ENCODE measurements around the gene PSEN1. TPM values are rescaled to one million over a fixed set of nuclear protein-coding genes. Genes with fewer than 3 reads are reported as not detected.

PSEN1 gene
- total RNA-seq, 1 experiment from 2014 or later: 26.9 TPM

GRCh38 chr14:73102806-73103497, 33.4 kb upstream of the PSEN1 start:
- H3K9me2 ChIP-seq (ENCODE audit: insufficient read depth): no peaks in the 10 kb centered on the region
- H3K27me3 ChIP-seq (ENCODE audit: insufficient read depth, low read length): no peaks in the 10 kb centered on the region
- peaks cover 79 to 82% of the 10 kb centered on the region in 2 experiments for H3K36me3 ChIP-seq (ENCODE audit: control insufficient read depth in 1 of 2, insufficient read depth in 2 of 2, low read length in 2 of 2)
- no peak overlapping the region for H2AFZ ChIP-seq (ENCODE audit: low read depth, low read length, poor library complexity, severe bottlenecking)
- peaks cover 94% of the 10 kb centered on the region for H3K79me2 ChIP-seq (ENCODE audit: insufficient read depth, low read length)
- RAD21 ChIA-PET (ENCODE audit: low non-redundant PET in 1 of 2, low total read pairs in 2 of 2, uncharacterized antibody in 2 of 2, unreplicated experiment in 2 of 2): no interaction called here
- DNase-seq (ENCODE audit: low read depth, low spot score) (no peak), ATAC-seq (no peak)
- no peak overlapping the region for H3K4me2 ChIP-seq (ENCODE audit: low read length)
- CTCF ChIA-PET: no interaction called here
- H3K4me1 ChIP-seq (ENCODE audit: control insufficient read depth in 1 of 2, insufficient read depth in 2 of 2, low read length in 2 of 2): no peaks in the 10 kb centered on the region
- H3K27ac ChIP-seq (ENCODE audit: low read depth, low read length): no peak overlapping the region
- H4K20me1 ChIP-seq (ENCODE audit: insufficient read depth): peaks cover 8% of the 10 kb centered on the region
- no peak for TF ChIP-seq ZFX (IDR thresholded peaks at IDR 0.05)
- TF ChIP-seq POLR2A (IDR thresholded peaks at IDR 0.05; ENCODE audit: borderline replicate concordance, extremely low read depth, insufficient read depth, insufficient read length): no peak
- TF ChIP-seq JUND (IDR thresholded peaks at IDR 0.05): no peak
- TF ChIP-seq ZNF274 (IDR thresholded peaks at IDR 0.05; ENCODE audit: low read depth, low read length): no peak
- no peak for TF ChIP-seq EZH2phosphoT487 (IDR thresholded peaks at IDR 0.05; ENCODE audit: borderline replicate concordance)
- TF ChIP-seq CTCF (IDR thresholded peaks at IDR 0.05 in 2 of 3, conservative IDR thresholded peaks at IDR 0.05 in 1 of 3; ENCODE audit: borderline replicate concordance in 1 of 3, insufficient read depth in 1 of 3, low read depth in 2 of 3, low read length in 2 of 3): no peak
- no peak for TF ChIP-seq ELF1 (IDR thresholded peaks at IDR 0.05; ENCODE audit: borderline replicate concordance, low read depth)
- H3K9ac ChIP-seq (ENCODE audit: low read length): no peak overlapping the region
- H3K4me3 ChIP-seq (replicated peaks in 1 of 2; ENCODE audit: low read depth in 1 of 2, low read length in 2 of 2): no peak overlapping the region
- no TSS peak for BruUV-seq (replicated peaks)
- POLR2A ChIA-PET: no interaction called here
- H3K9me3 ChIP-seq (ENCODE audit: control insufficient read depth in 1 of 2, insufficient read depth in 1 of 2, low read depth in 1 of 2, low read length in 2 of 2): no peaks in the 10 kb centered on the region
- intact Hi-C loops (cut with micrococcal nuclease): no loop called here

GRCh38 chr14:73105050-73105449, 31.3 kb upstream of the PSEN1 start:
- no TSS peak for BruUV-seq (replicated peaks)

More at GRCh38 chr14:73105050-73105449, 31.3 kb upstream of the PSEN1 start:
- no peaks in the 10 kb centered on the region for H3K27me3 ChIP-seq (ENCODE audit: insufficient read depth, low read length)
- TF ChIP-seq JUND (IDR thresholded peaks at IDR 0.05) (no peak), ZNF274 (IDR thresholded peaks at IDR 0.05; ENCODE audit: low read depth, low read length) (no peak), CEBPB (IDR thresholded peaks at IDR 0.05; ENCODE audit: low read depth) (no peak), EZH2phosphoT487 (IDR thresholded peaks at IDR 0.05; ENCODE audit: borderline replicate concordance) (no peak)
- TF ChIP-seq, protein P1, sequence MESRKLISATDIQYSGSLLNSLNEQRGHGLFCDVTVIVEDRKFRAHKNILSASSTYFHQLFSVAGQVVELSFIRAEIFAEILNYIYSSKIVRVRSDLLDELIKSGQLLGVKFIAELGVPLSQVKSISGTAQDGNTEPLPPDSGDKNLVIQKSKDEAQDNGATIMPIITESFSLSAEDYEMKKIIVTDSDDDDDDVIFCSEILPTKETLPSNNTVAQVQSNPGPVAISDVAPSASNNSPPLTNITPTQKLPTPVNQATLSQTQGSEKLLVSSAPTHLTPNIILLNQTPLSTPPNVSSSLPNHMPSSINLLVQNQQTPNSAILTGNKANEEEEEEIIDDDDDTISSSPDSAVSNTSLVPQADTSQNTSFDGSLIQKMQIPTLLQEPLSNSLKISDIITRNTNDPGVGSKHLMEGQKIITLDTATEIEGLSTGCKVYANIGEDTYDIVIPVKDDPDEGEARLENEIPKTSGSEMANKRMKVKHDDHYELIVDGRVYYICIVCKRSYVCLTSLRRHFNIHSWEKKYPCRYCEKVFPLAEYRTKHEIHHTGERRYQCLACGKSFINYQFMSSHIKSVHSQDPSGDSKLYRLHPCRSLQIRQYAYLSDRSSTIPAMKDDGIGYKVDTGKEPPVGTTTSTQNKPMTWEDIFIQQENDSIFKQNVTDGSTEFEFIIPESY (IDR thresholded peaks at IDR 0.05; ENCODE audit: extremely low read depth, insufficient replicate concordance, low read length): no peak
- TF ChIP-seq, protein P2, sequence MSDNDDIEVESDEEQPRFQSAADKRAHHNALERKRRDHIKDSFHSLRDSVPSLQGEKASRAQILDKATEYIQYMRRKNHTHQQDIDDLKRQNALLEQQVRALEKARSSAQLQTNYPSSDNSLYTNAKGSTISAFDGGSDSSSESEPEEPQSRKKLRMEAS (IDR thresholded peaks at IDR 0.05): no peak
- H3K9me3 ChIP-seq (ENCODE audit: control insufficient read depth in 1 of 2, insufficient read depth in 1 of 2, low read depth in 1 of 2, low read length in 2 of 2): no peaks in the 10 kb centered on the region
- ChIA-PET CTCF (no interaction called here), POLR2A (no interaction called here), RAD21 (ENCODE audit: low non-redundant PET in 1 of 2, low total read pairs in 2 of 2, uncharacterized antibody in 2 of 2, unreplicated experiment in 2 of 2) (interaction anchor here in 1 of 2 experiments (0.6 kb wide), 1 partner anchor 152 kb away, joined by 3 read pairs; no protein-coding TSS in a partner anchor)
- no peaks in the 10 kb centered on the region for H3K4me1 ChIP-seq (ENCODE audit: control insufficient read depth in 1 of 2, insufficient read depth in 2 of 2, low read length in 2 of 2)
- no peak overlapping the region for H3K9ac ChIP-seq (ENCODE audit: low read length)
- no peak overlapping the region for H3K4me2 ChIP-seq (ENCODE audit: low read length)
- peaks cover 76 to 84% of the 10 kb centered on the region in 2 experiments for H3K36me3 ChIP-seq (ENCODE audit: control insufficient read depth in 1 of 2, insufficient read depth in 2 of 2, low read length in 2 of 2)
- intact Hi-C loops (cut with micrococcal nuclease): no loop called here
- H2AFZ ChIP-seq (ENCODE audit: low read depth, low read length, poor library complexity, severe bottlenecking): no peak overlapping the region
- ATAC-seq (no peak), DNase-seq (ENCODE audit: low read depth, low spot score) (no peak)
- H3K27ac ChIP-seq (ENCODE audit: low read depth, low read length): no peak overlapping the region
- H3K9me2 ChIP-seq (ENCODE audit: insufficient read depth): no peaks in the 10 kb centered on the region
- no peak overlapping the region for H3K4me3 ChIP-seq (replicated peaks in 1 of 2; ENCODE audit: low read depth in 1 of 2, low read length in 2 of 2)
- peaks cover 8% of the 10 kb centered on the region for H4K20me1 ChIP-seq (ENCODE audit: insufficient read depth)
- H3K79me2 ChIP-seq (ENCODE audit: insufficient read depth, low read length): peaks cover 78% of the 10 kb centered on the region

Measured in HCT116 (cell line).